ENCODE data around the gene ETHE1.

Gene ETHE1

DNA sequence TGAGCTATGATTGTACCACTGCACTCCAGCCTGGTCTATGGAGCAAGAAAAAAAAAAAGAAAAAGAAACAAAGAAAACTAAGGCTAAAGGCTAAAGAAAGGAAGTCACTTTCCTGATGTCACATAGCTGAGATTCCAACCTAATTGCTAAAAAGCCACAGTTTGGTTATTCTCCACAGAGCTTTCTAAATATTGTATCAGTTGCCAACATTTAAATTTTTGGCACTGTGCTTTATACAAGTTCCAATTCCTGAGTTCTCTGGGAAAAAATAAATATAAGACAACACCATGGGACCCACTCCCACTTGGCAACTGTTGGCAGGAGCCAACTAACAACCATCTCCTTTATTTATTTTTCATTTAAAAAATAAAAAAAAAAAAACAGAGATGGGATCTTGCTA, 50.4 kb downstream of the ETHE1 start:
- DNase-seq (ENCODE audit: low read depth in 2 of 2), result peak; percentile 78 to 87
- TF ChIP-seq, protein P1, sequence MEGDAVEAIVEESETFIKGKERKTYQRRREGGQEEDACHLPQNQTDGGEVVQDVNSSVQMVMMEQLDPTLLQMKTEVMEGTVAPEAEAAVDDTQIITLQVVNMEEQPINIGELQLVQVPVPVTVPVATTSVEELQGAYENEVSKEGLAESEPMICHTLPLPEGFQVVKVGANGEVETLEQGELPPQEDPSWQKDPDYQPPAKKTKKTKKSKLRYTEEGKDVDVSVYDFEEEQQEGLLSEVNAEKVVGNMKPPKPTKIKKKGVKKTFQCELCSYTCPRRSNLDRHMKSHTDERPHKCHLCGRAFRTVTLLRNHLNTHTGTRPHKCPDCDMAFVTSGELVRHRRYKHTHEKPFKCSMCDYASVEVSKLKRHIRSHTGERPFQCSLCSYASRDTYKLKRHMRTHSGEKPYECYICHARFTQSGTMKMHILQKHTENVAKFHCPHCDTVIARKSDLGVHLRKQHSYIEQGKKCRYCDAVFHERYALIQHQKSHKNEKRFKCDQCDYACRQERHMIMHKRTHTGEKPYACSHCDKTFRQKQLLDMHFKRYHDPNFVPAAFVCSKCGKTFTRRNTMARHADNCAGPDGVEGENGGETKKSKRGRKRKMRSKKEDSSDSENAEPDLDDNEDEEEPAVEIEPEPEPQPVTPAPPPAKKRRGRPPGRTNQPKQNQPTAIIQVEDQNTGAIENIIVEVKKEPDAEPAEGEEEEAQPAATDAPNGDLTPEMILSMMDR (IDR thresholded peaks at IDR 0.05; ENCODE audit: low read depth, low read length), result no peak
- no peak overlapping the region for H3K4me3 ChIP-seq (replicated peaks in 1 of 2; ENCODE audit: low read depth in 2 of 2, low read length in 2 of 2)

DNA sequence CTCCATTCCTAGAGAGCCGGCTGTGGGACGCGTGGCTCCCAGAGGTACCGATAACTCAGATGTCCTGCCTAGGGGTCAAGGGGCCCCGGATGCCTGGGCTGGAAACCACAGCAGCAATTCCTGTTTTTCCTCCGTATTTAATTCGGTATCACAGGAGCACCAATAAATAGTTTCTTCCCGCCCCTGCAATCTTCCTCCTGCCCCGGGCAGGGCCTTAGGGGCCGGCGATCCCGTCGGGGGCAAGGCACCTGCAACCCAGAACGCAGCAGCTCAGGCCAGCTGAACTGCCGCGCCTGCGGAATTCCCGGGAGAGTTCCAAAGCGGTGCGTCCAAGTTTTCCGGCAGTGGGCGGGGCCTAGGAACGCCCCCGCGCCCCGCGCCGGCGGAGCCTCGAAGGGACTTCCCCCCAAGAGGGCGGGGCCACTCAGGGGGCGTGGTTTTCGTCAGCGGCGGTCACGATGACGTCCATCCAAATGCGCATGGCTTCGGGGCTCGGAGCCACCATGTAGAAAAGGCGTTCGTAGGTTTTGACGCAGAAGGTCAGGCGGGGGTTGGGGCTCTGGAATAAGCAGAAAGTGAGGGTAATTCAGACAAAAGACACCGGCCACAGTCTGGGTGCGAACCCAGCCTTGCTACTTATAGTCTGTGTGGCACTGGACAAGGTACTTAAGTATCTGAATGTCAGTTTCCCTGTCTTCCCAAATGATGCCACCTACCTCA, 51.9 kb downstream of the ETHE1 start:
- TF ChIP-seq, protein P1 (IDR thresholded peaks at IDR 0.05; ENCODE audit: low read depth, low read length), result no peak
- peak overlapping the region; percentile 14 to 26 for H3K4me3 ChIP-seq (replicated peaks in 1 of 2; ENCODE audit: low read depth in 2 of 2, low read length in 2 of 2)
- peak; percentile 93 to 96 for DNase-seq (ENCODE audit: low read depth in 2 of 2)

DNA sequence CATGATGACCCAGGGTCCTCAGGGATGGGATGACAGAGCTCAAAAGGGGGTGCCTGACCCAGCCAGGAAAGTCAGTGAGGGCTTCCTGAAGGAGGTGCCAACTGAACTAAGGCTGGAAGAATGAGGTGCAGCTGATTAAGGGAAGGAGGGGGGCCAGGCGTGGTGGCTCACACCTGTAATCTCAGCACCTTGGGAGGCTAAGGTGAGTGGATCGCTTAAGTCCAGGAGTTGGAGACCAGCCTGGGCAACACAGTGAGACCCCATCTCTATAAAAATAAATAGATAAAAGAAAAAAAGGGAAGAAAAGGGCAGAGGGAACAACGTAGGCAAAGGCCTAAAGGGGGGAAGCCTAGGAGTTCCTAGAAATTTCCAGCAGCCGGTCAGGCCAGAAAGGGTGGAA, 52.5 kb downstream of the ETHE1 start:
- DNase-seq (ENCODE audit: low read depth in 2 of 2), result no peak
- no peak overlapping the region for H3K4me3 ChIP-seq (replicated peaks in 1 of 2; ENCODE audit: low read depth in 2 of 2, low read length in 2 of 2)
- TF ChIP-seq, protein P1 (IDR thresholded peaks at IDR 0.05; ENCODE audit: low read depth, low read length), result no peak

DNA sequence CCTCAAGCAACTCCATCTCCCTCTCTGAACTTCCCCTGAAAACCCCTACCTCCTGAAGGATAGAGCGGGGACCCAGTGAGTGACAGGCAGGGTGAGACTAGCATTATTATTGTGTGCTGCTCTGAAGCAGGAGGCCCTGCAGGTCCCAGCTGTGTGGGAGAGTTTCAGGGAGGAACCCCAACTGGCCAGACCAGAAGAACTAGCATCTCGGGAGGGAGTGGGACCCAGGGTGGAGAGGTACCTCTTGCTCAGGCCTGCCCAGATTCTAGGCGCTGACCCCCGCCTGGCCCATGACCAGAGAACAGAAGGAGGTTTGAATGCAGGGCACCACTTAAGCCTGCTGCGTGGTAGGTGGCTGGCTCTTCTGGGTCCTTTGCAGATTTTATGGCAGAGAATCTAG, 55.9 kb downstream of the ETHE1 start:
- H3K4me3 ChIP-seq (replicated peaks in 1 of 2; ENCODE audit: low read depth in 2 of 2, low read length in 2 of 2), result no peak overlapping the region
- TF ChIP-seq, protein P1 (IDR thresholded peaks at IDR 0.05; ENCODE audit: low read depth, low read length), result no peak
- DNase-seq (ENCODE audit: low read depth in 2 of 2), result no peak

DNA sequence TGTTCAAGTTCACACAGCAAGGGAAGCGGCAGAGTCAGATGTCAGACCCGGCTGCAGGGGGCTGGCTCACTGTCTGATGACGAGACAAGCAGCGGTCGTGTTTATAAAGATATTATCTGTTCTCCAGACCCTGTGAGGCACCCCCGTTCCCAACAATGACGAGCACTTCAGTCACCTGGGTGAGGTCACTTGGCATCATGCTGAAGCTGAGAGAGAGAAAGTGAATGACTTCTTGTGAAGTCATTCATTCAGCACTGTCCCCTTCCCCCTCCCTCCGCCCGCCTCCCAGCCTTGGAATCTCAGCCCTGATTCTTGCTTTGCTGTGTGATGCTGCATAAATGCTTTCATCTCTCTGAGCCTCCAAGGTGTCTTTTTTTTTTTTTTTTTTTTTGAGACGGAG, 56.7 kb downstream of the ETHE1 start:
- TF ChIP-seq, protein P1 (IDR thresholded peaks at IDR 0.05; ENCODE audit: low read depth, low read length), result no peak
- no peak overlapping the region for H3K4me3 ChIP-seq (replicated peaks in 1 of 2; ENCODE audit: low read depth in 2 of 2, low read length in 2 of 2)
- DNase-seq (ENCODE audit: low read depth in 2 of 2), result peak in 1 of 2 donors; percentile 71

DNA sequence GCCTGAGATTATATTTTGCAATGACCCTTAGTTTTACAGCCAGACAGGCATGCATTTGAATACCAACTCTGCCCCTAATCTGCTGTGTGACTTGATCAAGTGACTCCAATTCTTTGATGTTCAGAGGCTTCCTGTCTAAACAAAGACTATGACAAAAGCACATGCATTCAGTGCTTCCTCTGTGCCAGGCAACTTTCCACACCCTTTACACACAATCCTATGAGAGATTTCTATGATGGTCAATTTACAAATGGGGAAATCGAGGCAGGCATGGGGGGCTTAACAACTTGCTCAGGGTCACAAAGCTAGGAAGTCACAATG, 57.9 kb downstream of the ETHE1 start:
- TF ChIP-seq, protein P1 (IDR thresholded peaks at IDR 0.05; ENCODE audit: low read depth, low read length), result no peak
- DNase-seq (ENCODE audit: low read depth in 2 of 2), result peak in 1 of 2 donors; percentile 20
- H3K4me3 ChIP-seq (replicated peaks in 1 of 2; ENCODE audit: low read depth in 2 of 2, low read length in 2 of 2), result no peak overlapping the region

Measured in cardiac fibroblast (primary cell).